Adrenal gland (tissue), 12 donors: ENCODE measurements around the gene SHB. TPM values are rescaled to one million over a fixed set of nuclear protein-coding genes. Genes with fewer than 3 reads are reported as not detected.

Experiments
- DNase-seq, 7 donors: peaks; one replicate each; pipeline ENCODE4 v3.0.0-alpha.2; 2019 to 2020
- H3K27ac ChIP-seq, 5 donors: fragments of 200-600 bp; sonication (generic) in 4 of 5; 1 replicate in 3 of 5; 2 replicates in 2 of 5; pipeline versions ENCODE4 v1.5.1 to v1.8.0; 2016 to 2020; ENCODE audit warnings: mild to moderate bottlenecking in 1 of 5
- H3K27me3 ChIP-seq: fragments of 200-600 bp; 2 replicates; pipeline ENCODE4 v1.8.0; 2021
- H3K36me3 ChIP-seq, 2 donors: fragments of 200-600 bp; replicated peaks in 1 of 2; 1 replicate in 1 of 2; 2 replicates in 1 of 2; pipeline versions ENCODE4 v1.5.1 to v1.8.0; 2018 to 2022
- H3K4me1 ChIP-seq, 2 donors: fragments of 200-600 bp; replicated peaks in 1 of 2; 1 replicate in 1 of 2; 2 replicates in 1 of 2; pipeline versions ENCODE4 v1.5.1 to v1.8.0; 2018 to 2021
- H3K4me3 ChIP-seq, 4 donors: fragments of 200-600 bp; sonication (generic) in 3 of 4; one replicate each; pipeline ENCODE4 v1.5.1; 2016 to 2018
- H3K9me3 ChIP-seq, 3 donors: fragments of 200-600 bp; sonication (generic) in 1 of 3; replicated peaks in 1 of 3; 1 replicate in 2 of 3; 2 replicates in 1 of 3; pipeline versions ENCODE4 v1.5.1 to v1.8.0; 2016 to 2021
- CTCF ChIP-seq, 6 experiments: fragments of 450-650 bp in 4 of 6; fragments of 200-600 bp in 2 of 6; sonication (generic) in 1 of 6; IDR thresholded peaks; 1 replicate in 5 of 6; 2 replicates in 1 of 6; pipeline versions ENCODE4 v1.5.1 to v1.8.0; 2016 to 2021; ENCODE audit warnings: antibody characterized with exemption in 6 of 6, mild to moderate bottlenecking in 2 of 6, moderate library complexity in 1 of 6
- POLR2A ChIP-seq, 2 donors: fragments of 450-650 bp; IDR thresholded peaks; one replicate each; pipeline ENCODE4 v1.6.1; 2017; ENCODE audit warnings: antibody characterized with exemption in 2 of 2, mild to moderate bottlenecking in 2 of 2, moderate library complexity in 1 of 2
- WGBS, 4 donors: extraction: QIAGEN DNeasy Blood & Tissue Kit in 2 of 4; methylation state at CpG; one replicate each; pipeline versions ENCODE4 v1.1.5 to v1.1.7; 2013 to 2017; 5-methylcytosine and 5-hydroxymethylcytosine counted together
- intact Hi-C, 2 donors: fragments of 100-400 bp; cut with DNase I; formaldehyde crosslinking; loops; one replicate each; pipeline versions ENCODE4 v1.14.1 to v1.15.0; 2022 to 2023
- polyA plus RNA-seq, 3 donors: library from polyadenylated mRNA; stranded (reverse); fragments of 200-250 nt in 2 of 3; fragments of 350-450 nt in 1 of 3; fragmentation: Illumina TruSeq in 1 of 3; extraction: RNeasy Lipid Tissue Mini Kit (QIAGEN cat#74804) in 1 of 3; gene quantifications; one replicate each; pipeline ENCODE4 v1.2.3, GENCODE V29; 2013 to 2014
- total RNA-seq, 9 donors: library from RNA; depleted of rRNA in 4 of 9; stranded (reverse); fragments of >200 nt in 4 of 9; fragments of 120-200 nt in 1 of 9; fragmentation: NEBNext Ultra II Directional in 1 of 9; extraction: Animal tissue kit (Norgen Biotek cat#: 25700) in 1 of 9; gene quantifications; one replicate each; pipeline versions ENCODE4 v1.1.0 to v1.2.4, GENCODE V29; 2013 to 2023
- donor health status: healthy with polysubstance abuse.
- donor health status: Bipolar disorder and iron deficiency.
- donor health status: DM: yes; HTN: yes; CAD: no.
- donor health status: DM: no; HTN: no; CAD: no.
- donor health status: DM: no; HTN: no; CAD: no.
- donor health status: DM: yes; HTN: yes; CAD: no.

The SHB gene
- total and polyA plus RNA-seq, 12 donors, result 3.2 to 21.2 (median 11.1) TPM

GRCh38 chr9:37921546-37922300 lies 147.3 kb downstream of the SHB start:
- intact Hi-C loops, result loop anchor here (5.0 kb wide), 2 partner anchors 46 to 146 kb away; partner anchors contain the start of gene SHB (in 1 of the 2)
- Histone ChIP-seq H3K36me3 (no peaks in the 10 kb centered on the region), H3K27me3 (no peaks in the 10 kb centered on the region), H3K9me3 (no peaks in the 10 kb centered on the region), H3K4me3 (no peak overlapping the region), H3K27ac (no peak overlapping the region), H3K4me1 (peaks cover 3 to 12% of the 10 kb centered on the region in 2 donors)
- no peak for DNase-seq
- TF ChIP-seq CTCF (IDR thresholded peaks at IDR 0.05), result no peak
- TF ChIP-seq POLR2A (IDR thresholded peaks at IDR 0.05), result no peak
- WGBS, 4 donors, result 83 to 87% (median 83%) methylated on average over 15 of the region's 15 CpGs

- H3K27me3 ChIP-seq, result no peaks in the 10 kb centered on the region
- no peak overlapping the region for H3K27ac ChIP-seq
- no peaks in the 10 kb centered on the region for H3K9me3 ChIP-seq
- H3K36me3 ChIP-seq, result no peaks in the 10 kb centered on the region
- WGBS, 4 donors, result 93 to 97% (median 94%) methylated on average over 7 of the region's 7 CpGs
- TF ChIP-seq POLR2A (IDR thresholded peaks at IDR 0.05), result no peak
- no peak for TF ChIP-seq CTCF (IDR thresholded peaks at IDR 0.05)
- intact Hi-C loops, result loop anchor here (5.0 kb wide), 2 partner anchors 46 to 146 kb away; partner anchors contain the start of gene SHB (in 1 of the 2)
- peaks cover 0 to 8% of the 10 kb centered on the region in 2 donors for H3K4me1 ChIP-seq
- DNase-seq, result no peak
- H3K4me3 ChIP-seq, result no peak overlapping the region
Observed at GRCh38 chr9:37921168-37921510, 147.9 kb downstream of the SHB start.

- DNase-seq, result no peak
- WGBS, 4 donors, result 95 to 100% (median 97%) methylated on average over 4 to 5 of the region's 5 CpGs
- H3K9me3 ChIP-seq, result no peaks in the 10 kb centered on the region
- TF ChIP-seq POLR2A (IDR thresholded peaks at IDR 0.05), result no peak
- TF ChIP-seq CTCF (IDR thresholded peaks at IDR 0.05), result no peak
- peaks cover 0 to 4% of the 10 kb centered on the region in 2 donors for H3K4me1 ChIP-seq
- H3K4me3 ChIP-seq, result no peak overlapping the region
- H3K27me3 ChIP-seq, result no peaks in the 10 kb centered on the region
- no peaks in the 10 kb centered on the region for H3K36me3 ChIP-seq
- no peak overlapping the region for H3K27ac ChIP-seq
- intact Hi-C loops, result loop anchor here (5.0 kb wide), 2 partner anchors 47 to 147 kb away; partner anchors contain the start of gene SHB (in 1 of the 2)
Observed at GRCh38 chr9:37920471-37921167, 148.4 kb downstream of the SHB start.

GRCh38 chr9:37919956-37920335 lies 149.1 kb downstream of the SHB start:
- TF ChIP-seq POLR2A (IDR thresholded peaks at IDR 0.05) (no peak), CTCF (IDR thresholded peaks at IDR 0.05) (no peak)
- intact Hi-C loops, result loop anchor here (5.0 to 10.0 kb wide), 4 partner anchors 47 to 445 kb away; partner anchors contain the start of gene SHB (in 2 of the 2)
- Histone ChIP-seq H3K27me3 (no peaks in the 10 kb centered on the region), H3K4me3 (no peak overlapping the region), H3K36me3 (no peaks in the 10 kb centered on the region), H3K4me1 (peaks cover 0 to 4% of the 10 kb centered on the region in 2 donors), H3K27ac (no peak overlapping the region), H3K9me3 (no peaks in the 10 kb centered on the region)
- DNase-seq, result no peak
- WGBS, 4 donors, result 85 to 99% (median 90%) methylated on average over 5 to 6 of the region's 6 CpGs
